KBM-7 (cell line): ENCODE data around the gene OBSCN.
"Not testable (repeated sequence)": the region's sequence is repeated elsewhere in the genome, so short reads cannot be mapped to it uniquely, and the experiment has no call there.

Source experiments
- DNase-seq: peaks from one replicate; pipeline ENCODE4 v3.0.0-alpha.2; 2015
- in situ Hi-C: fragments of 300-500 bp; cut with MboI; formaldehyde crosslinking; loops from 2 replicates; pipeline ENCODE4 v1.14.3; 2020; ENCODE audit warnings: low sequenced_read_pairs, low pct_unique_long_range_greater_than_20kb, mixed read lengths

Gene OBSCN

DNA sequence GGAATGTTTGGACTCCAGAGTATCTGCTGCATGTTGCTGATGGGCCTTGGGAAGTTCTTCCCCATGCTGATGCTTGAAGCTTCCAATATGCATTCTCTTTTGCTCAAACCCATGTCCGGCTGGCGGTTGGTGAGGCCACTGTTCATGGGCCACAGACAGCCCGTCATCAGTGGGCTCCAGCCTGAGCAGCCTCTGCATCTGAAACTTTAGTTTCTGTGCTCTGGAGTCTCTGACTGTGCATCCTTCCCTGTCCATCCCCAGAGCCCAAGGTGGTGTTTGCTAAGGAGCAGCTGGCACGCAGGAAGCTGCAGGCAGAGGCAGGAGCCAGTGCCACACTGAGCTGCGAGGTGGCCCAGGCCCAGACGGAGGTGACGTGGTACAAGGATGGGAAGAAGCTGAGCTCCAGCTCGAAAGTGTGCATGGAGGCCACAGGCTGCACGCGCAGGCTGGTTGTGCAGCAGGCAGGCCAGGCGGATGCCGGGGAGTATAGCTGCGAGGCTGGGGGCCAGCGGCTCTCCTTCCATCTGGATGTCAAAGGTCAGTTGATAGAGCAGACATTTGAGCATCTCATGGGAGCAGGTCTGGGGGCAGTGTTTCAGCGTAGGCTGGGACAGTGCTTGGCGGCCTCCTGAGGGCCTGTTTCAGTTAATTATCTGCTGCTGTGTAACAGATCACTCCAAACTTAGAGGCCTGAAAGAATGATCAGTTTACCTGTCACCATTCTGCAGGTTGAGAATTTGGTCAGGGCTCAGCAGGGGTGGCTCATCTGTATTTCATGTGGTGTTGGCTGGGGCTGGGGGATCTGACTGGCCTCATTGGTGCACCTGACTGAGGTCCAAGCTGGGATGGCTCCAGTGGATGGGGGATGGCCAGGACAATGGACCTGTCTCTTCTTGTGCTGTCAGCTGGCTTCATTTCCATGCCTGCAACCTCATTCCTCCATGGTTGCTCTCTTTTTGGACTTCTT, 16.6 kb downstream of the OBSCN start:
- in situ Hi-C loops = no loop called here
- no peak for DNase-seq

DNA sequence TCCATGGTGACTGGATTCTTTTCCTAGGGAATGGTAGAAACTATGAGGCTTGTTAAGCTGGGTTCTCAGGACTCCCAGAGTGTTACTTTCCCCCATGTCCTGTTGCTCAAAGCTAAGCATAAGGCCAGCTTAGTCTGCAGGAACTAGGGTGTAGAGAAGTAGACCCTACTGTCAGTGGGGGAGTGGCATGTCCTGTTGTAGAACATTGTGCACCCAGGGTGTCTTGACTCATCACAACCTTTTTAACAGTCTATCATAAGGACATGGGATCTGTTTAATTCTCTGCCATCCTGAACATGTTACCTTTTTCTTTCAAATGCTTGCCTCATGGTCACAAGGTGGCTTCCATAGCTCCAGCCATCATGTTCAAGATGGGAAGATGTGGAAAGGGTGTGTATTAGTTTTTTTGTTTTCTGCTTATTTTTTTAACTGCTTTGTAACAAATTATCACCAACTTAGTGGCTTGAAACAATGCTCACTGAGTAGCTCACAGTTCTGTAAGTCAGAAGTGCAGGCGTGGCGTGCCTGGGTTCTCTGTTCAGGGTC, 17.4 kb downstream of the OBSCN start:
- in situ Hi-C loops = no loop called here
- no peak for DNase-seq

DNA sequence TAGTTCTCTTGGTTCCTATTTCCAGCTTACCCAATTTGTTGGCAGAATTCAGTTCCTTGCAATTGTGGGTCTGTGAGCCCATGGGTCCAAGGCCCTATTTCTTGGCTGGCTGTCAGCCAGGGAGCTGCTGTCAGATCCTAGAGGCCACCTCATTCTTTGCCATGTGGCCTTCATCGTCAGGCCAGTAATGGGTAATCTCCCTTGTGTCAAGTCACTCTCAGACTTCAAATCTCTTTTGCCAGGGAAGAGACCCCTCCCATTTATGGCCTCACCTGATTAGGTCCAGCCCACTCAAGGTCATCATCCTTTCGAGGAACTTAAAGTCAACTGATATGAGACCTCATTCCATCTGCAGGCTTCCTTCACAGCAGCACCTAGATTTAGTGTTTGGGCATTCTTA, 17.9 kb downstream of the OBSCN start:
- DNase-seq = no peak
- in situ Hi-C loops = no loop called here

DNA sequence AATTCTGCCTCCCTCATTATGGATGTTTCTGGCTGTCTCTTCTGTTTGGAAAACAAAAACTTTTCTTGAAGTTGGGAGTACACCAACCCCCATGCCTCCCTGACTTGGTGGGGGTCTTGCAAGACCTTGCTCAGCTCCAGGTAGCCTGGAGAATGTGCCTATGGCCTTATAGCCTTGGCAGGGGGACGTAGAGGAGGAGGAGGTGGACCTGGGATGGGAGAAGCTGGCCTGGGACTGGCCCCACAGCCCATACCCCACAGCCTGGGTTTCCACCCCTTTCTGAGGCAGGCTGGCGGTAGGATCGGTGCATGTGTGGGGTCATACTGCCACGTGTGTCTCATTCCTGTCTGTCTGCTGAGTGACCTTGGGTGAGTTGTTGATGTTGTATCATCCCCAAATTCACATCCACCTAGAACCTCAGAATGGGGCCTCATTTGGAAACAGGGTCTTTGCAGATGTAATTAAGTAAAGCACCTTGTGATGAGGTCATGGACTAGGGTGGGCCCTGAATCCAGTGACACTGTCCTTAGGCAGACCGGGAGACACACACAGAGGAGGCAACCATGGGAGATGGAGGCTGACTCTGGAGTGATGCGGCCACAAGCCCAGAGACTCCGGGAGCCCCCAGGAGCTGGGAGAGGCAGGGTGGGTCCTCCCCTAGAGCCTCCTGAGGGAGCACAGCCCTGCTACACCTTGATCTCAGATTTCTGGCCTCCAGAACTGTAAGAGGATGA, 18.5 kb downstream of the OBSCN start:
- in situ Hi-C loops = no loop called here
- DNase-seq = no peak

DNA sequence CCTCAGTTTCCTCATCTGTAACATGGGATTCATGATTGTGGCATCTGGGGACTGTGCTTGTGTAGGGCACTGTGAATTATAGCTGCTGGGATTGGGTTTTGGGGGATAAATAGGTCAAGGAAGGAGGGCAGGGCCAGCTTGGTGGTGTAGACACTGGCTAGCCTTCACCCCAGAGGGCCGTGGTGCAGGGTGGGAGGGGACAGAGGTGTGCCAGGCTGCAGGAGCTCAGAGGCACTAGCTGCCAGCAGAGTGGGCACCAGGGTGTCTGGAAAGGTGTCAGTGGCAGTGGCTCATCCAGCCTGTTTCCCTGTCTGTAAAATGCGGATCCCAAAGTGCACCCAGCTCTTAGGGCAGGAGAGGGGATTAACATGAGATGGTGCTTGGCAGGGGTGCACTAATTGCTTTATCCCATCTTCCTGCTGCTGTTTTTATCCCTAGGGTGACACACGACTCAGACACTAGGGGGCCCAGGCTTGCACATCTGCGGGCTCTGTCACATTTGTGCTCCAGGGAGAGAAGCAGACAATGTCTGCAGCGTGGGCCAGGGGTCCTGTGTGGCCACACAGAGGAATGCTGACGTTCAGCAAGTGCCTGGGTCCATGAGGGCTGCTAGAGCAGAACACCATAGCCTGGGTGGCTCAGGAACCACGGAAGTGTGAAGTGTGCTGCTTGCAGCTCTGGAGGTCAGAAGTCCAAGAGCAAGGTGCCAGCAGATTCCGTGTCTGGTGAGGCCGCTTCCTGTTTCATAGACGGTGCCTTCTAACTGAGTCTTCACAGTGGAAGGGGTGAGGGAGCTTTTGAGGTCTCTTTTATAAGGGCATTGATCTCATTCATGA, 19.3 kb downstream of the OBSCN start:
- in situ Hi-C loops = no loop called here

DNA sequence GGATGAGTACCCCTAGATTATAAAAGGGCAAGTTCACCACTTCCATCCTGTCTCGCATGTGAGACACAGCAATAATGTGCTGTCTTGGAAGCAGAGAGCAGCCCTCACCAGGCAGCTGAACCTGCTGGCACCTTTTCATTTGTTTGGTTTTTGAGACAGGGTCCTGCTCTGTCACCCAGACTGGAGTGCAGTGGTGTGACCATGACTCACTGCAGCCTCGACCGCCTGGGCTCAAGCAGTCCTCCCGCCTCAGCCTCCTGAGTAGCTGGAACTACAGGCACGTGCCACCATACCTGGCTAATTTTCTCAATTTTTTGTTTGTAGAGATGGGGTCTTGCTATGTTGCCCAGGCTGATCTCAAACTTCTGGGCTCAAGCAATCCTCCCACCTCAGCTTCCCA, 20.3 kb downstream of the OBSCN start:
- DNase-seq, in situ Hi-C loops: not testable (repeated sequence)

More for the DNA sequence above, 19.3 kb downstream of the OBSCN start:
- DNase-seq = peak; percentile 63

DNA sequence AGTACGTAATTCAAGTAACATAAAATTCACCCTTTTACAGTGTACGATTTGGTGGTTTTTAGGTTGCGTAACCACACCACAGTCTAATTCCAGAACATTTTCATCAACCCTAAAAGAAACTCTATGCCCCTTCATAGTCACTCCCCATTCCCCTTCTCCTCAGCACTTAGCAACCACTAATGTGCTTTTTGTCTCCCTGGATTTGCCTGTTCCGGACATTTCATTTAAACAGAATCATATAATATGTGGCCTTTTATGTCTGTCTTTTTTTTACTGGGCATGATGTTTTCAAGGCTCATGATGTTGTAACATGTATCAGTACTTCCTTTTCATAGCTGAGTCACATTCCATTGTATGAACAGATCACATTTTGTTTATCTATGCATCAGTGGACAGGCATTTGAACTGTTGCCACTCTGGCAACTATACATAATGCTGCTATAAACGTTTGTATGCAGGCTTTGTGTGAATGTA, 20.8 kb downstream of the OBSCN start:
- peak; percentile 53 for DNase-seq
- in situ Hi-C loops = no loop called here

DNA sequence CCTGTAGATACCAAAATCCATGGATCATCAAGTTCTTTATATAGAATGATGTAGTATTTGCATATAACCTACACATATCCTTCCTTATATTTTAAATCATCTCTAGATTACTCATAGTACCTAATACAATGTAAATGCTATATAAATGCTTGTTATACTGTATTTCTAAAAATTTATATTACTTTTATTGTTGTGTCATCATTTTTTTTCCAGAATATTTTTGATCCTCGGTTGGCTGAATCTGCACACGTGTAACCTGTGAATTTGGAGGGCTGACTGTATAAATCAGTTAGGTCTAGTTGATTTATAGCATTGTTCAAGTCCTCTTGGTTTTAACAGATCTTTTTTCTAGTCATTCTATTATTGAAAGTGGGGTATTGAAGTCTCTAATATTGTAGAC, 23.3 kb downstream of the OBSCN start:
- in situ Hi-C loops = no loop called here
- DNase-seq = no peak

DNA sequence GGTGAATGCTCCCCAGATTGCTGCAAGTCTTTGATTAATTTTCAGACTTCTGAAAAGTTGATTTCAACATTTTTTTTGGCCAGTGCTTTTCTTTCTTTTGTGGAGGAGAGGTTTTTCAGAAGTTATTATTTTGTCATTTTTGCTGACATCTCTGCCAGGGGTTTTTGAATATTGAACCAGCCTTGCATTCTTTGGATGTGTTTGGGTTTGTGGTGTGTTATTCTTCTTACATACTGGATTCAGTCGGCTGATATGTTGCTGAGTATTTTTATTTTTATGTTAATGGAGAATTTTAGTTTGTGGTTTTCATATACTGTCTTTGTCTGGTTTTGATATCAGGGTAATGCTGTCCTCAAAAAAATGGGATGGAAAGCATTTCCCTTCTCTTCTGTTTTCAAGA, 25.3 kb downstream of the OBSCN start:
- DNase-seq = no peak
- in situ Hi-C loops = no loop called here

DNA sequence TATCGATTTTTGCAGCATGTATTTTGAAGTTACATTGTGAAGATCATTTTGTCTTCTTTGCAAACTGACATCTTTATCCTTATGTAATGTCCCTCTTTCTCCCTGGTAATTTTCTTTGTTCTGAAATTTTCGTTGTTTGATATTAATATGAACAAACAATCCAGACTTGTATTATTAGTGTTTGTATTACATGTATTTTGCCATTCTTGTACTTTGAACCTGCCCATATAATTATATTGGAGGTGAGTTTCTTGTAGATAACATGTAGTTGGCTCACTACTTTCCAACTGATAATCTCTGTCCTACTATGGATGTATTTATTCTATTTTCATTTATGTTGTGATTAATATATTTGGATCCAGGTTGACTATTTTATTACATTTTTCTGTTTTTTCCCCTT, 27.1 kb downstream of the OBSCN start:
- no peak for DNase-seq
- in situ Hi-C loops = no loop called here

DNA sequence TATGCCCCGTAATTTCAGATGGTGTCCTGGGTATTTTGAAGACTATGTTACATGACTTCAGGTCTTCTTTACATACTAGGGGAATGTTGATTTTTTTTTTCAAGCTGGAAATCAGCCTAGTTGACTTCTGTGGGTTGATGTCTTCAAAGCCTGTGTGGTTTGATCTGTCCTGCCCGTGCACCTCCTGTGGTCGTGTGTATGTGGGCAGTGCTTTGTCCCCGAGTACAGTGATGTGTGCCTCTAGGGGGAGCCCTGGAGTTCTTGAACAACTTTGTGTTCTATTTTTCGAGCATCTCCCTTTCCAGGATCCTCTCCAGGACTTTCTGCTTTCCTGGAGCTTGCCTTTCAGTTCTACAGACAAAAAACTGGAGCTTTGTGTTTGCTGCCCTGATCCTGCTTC, 28.9 kb downstream of the OBSCN start:
- DNase-seq = peak; percentile 68

DNA sequence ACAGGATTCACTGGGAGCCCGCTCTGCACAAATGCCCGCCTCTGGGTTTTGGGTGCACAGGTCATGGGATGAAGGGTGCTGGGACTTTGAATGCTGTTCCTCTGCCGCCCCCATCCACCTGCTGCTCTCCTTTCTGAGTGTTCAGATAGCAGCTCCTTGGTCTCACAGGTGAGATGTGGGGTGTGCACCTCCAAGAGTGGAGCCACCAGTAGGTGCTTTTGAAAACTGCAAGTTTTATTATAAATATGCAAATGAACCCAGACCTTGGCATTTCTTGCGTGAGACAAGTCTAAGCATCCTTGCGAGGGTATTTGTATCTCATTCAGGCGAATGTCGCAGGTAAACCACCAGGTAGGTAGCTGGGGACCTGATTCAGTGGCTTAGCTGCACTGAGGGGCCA, 30.2 kb downstream of the OBSCN start:
- DNase-seq = no peak
- in situ Hi-C loops = no loop called here

More for the DNA sequence above, 28.9 kb downstream of the OBSCN start:
- in situ Hi-C loops = no loop called here

DNA sequence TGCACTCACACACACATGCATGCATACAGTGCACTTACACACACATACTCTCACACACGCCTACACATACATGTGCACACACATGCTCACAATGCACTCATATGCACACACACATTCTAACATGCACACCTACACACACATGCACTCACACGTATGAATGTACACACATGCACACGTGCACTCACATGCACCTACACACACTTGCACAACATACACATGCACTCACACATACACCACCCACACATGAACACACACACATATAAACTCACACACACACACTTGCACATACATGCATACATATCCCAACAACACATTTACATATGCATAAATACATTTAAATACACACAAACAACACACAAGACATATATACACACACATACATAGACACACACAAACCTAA, 30.6 kb downstream of the OBSCN start:
- no peak for DNase-seq
- in situ Hi-C loops = no loop called here

DNA sequence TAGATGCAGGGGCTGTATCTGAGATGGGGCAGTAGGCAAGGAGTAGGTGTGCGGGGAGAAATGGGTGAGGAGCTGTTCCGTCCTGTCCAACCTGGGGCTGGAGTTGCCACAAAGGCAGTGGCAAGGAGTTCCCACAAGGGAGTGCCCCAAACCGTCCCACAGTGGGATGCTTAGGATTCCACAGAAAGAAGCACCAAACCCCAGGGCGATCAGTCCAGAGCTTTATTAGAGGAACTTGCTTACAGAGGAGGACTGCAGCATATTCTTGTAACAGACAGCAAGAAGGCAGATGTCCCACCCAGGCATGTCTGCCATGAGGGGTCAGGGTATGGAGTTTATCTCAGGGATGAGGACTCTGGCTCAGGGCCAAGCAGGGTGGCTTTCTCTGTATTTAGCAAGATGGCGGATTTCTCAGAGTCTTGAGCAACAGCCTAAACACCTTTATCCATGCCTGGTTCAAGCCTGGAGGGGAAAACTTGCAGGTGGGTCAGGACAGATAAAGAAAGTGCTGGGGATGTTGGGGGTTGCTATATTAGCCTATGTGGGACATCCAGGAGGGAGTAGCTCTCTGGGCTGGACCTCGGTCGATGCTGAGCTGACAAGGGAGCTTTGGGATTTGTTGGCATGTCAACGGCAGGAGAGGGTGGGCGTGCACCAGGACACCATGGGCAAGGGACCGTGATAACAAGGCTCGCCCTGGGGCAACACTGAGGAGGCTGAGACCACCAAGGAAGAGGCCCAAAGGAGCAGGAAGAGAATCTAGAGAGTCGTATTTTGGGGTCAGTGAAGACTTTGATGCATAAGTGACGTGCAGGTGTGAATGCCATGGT, 32.8 kb downstream of the OBSCN start:
- DNase-seq = no peak
- in situ Hi-C loops = no loop called here

DNA sequence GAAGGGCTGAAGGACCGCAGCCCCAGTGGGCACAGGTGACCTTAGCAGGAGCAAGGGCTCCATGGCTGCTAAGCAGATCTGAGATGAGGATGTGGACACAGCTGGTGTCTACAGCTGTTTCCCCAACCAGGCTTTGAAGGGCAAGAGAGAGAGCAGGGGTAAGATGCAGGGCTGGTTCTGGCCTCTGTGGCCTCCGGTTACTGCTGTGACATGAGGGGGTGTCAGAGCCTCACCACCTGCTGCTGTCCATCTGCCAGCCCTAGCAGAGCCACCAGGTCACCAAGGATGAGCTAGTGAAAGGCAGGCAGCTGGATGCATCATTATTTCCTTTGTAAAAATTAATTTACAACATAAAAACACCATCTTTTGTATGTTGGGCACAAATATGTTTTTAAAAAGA, 33.4 kb downstream of the OBSCN start:
- in situ Hi-C loops = no loop called here
- no peak for DNase-seq

DNA sequence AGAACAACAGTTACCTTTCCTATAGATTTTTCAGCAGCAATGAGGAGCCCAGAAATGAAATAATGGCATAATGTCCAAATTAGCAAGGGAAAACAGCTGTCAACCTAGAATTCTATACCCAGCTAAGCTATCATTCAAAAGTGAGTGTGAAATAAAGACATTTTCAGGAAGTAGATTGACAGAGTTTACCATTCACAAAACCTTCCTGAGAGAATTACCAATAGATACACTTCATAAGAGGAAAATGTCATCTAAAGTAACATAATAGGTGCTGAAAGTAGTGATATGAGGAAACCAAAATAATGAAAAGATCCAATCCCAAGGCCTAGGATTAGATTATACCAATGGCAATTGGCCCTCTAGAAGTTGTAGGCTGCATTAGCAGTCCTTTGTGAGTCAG, 34.6 kb downstream of the OBSCN start:
- DNase-seq = no peak
- in situ Hi-C loops = no loop called here

DNA sequence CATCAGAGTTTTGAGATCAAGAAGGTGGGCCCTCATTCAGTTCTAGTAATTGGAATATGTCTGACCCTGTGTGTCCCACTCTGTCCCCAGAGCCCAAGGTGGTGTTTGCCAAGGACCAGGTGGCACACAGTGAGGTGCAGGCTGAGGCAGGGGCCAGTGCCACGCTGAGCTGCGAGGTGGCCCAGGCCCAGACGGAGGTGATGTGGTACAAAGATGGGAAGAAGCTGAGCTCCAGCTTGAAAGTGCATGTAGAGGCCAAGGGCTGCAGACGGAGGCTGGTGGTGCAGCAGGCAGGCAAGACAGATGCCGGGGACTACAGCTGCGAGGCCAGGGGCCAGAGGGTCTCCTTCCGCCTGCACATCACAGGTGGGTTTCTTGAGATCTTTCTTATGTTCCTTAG, 35.2 kb downstream of the OBSCN start:
- in situ Hi-C loops = no loop called here
- no peak for DNase-seq

DNA sequence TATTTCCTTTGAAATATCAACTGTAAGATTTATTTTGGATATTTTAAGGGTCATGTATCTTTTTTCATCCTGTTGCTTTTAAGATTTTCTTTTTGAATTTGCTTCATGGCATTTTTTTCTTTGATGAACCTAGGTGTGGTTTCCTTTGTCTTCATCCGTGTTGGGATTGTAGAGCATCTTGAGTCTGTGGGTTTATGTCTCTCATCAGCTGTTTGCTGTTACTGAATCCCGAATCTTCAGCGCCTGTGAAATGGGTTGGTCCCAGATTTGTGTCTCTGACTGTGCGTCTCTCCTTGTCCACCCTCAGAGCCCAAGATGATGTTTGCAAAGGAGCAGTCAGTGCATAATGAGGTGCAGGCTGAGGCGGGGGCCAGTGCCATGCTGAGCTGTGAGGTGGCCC, 36.1 kb downstream of the OBSCN start:
- DNase-seq, in situ Hi-C loops: not testable (repeated sequence)
